AG09319 (cell line): ENCODE data around the gene C1orf87.

Source experiments
- DNase-seq: peaks from one replicate; pipeline ENCODE4 v3.0.0-alpha.2; 2010; ENCODE audit warnings: low read depth; ENCODE audit errors: extremely low read depth
- CTCF ChIP-seq: IDR thresholded peaks from 2 replicates; pipeline ENCODE4 v1.5.1; 2011; ENCODE audit warnings: low read depth, mild to moderate bottlenecking, inconsistent platforms, low read length, moderate library complexity

The C1orf87 gene

GRCh38 chr1:59948990-59949389 is 124.6 kb downstream of the C1orf87 start:
- no peak for TF ChIP-seq CTCF
- no peak for DNase-seq

- DNase-seq, result no peak
- peak; percentile 94 for TF ChIP-seq CTCF
Measured at GRCh38 chr1:59947047-59947938, 126.3 kb downstream of the C1orf87 start.

GRCh38 chr1:59945790-59946189 is 127.8 kb downstream of the C1orf87 start:
- no peak for DNase-seq
- TF ChIP-seq CTCF, result no peak
